CD8-positive, alpha-beta memory T cell (primary cell): Measurements from ENCODE around the gene ISCU. TPM values are rescaled to one million over a fixed set of nuclear protein-coding genes. Genes with fewer than 3 reads are reported as not detected.

Experiments
- CTCF ChIA-PET: fragments of 350-600 bp; sonication (Branson Sonifier 250); formaldehyde crosslinking; loops from one replicate; lab custom pipeline; 2021; ENCODE audit warnings: antibody characterized with exemption; lab: Charles Lee
- POLR2A ChIA-PET: fragments of 350-600 bp; sonication (Branson Sonifier 250); formaldehyde crosslinking; loops from one replicate; lab custom pipeline; 2021; ENCODE audit warnings: antibody characterized with exemption; lab: Charles Lee
- DNase-seq, 5 donors: peaks; one replicate each; pipeline versions ENCODE4 v3.0.0 to v3.0.0-alpha.2; 2020 to 2022; ENCODE audit warnings: mixed read lengths in 1 of 5
- H3K27ac ChIP-seq: one replicate; pipeline ENCODE4 v1.7.0; 2013; ENCODE audit warnings: low read depth, mild to moderate bottlenecking, low read length, moderate library complexity
- H3K27me3 ChIP-seq: 2 replicates; pipeline ENCODE4 v1.7.0; 2013; ENCODE audit warnings: low read length, mild to moderate bottlenecking; ENCODE audit not compliant: insufficient read depth, poor library complexity, severe bottlenecking
- H3K36me3 ChIP-seq: 2 replicates; pipeline ENCODE4 v1.7.0; 2013; ENCODE audit warnings: mild to moderate bottlenecking, low read length, moderate library complexity; ENCODE audit not compliant: insufficient read depth
- H3K4me1 ChIP-seq: 2 replicates; pipeline ENCODE4 v1.7.0; 2013; ENCODE audit warnings: mild to moderate bottlenecking, low read length, moderate library complexity; ENCODE audit not compliant: insufficient read depth
- H3K4me3 ChIP-seq: 2 replicates; pipeline ENCODE4 v1.7.0; 2013; ENCODE audit warnings: mild to moderate bottlenecking, low read length
- H3K9me3 ChIP-seq: 2 replicates; pipeline ENCODE4 v1.7.0; 2013; ENCODE audit warnings: mild to moderate bottlenecking, low read length
- H3K27ac Mint-ChIP-seq, 8 donors: one replicate each; pipeline ENCODE4 v1.8.0; 2020 to 2021; ENCODE audit warnings: mixed read lengths in 8 of 8, mild to moderate bottlenecking in 6 of 8, inconsistent platforms in 3 of 8, moderate library complexity in 3 of 8
- H3K27me3 Mint-ChIP-seq, 2 donors: one replicate each; pipeline ENCODE4 v1.8.0; 2020 to 2021; ENCODE audit warnings: mixed read lengths in 2 of 2, mild to moderate bottlenecking in 1 of 2, moderate library complexity in 1 of 2
- H3K36me3 Mint-ChIP-seq, 3 donors: one replicate each; pipeline ENCODE4 v1.8.0; 2020 to 2021; ENCODE audit warnings: mixed read lengths in 3 of 3, inconsistent platforms in 1 of 3, mild to moderate bottlenecking in 1 of 3
- H3K4me1 Mint-ChIP-seq, 3 donors: one replicate each; pipeline ENCODE4 v1.8.0; 2020 to 2021; ENCODE audit warnings: mixed read lengths in 3 of 3, inconsistent platforms in 1 of 3, mild to moderate bottlenecking in 1 of 3
- H3K4me3 Mint-ChIP-seq, 7 donors: one replicate each; pipeline ENCODE4 v1.8.0; 2020 to 2021; ENCODE audit warnings: mixed read lengths in 7 of 7, mild to moderate bottlenecking in 6 of 7, moderate library complexity in 4 of 7, inconsistent platforms in 2 of 7
- H3K9me3 Mint-ChIP-seq, 5 donors: one replicate each; pipeline ENCODE4 v1.8.0; 2020 to 2022; ENCODE audit warnings: mixed read lengths in 5 of 5, mild to moderate bottlenecking in 3 of 5, moderate library complexity in 2 of 5, inconsistent platforms in 1 of 5
- polyA plus RNA-seq: library from polyadenylated mRNA; unstranded; fragments of 300-500 nt; fragmentation: Illumina TruSeq; gene quantifications from one replicate; pipeline ENCODE4 v1.2.3, GENCODE V29; 2021
- total RNA-seq, 2 experiments: library from RNA; stranded (reverse); gene quantifications; one replicate each; pipeline ENCODE4 v1.2.3, GENCODE V29; 2021

Gene ISCU
- total and polyA plus RNA-seq, 3 experiments from 2014 or later, result 113 to 302 (median 116) TPM

DNA sequence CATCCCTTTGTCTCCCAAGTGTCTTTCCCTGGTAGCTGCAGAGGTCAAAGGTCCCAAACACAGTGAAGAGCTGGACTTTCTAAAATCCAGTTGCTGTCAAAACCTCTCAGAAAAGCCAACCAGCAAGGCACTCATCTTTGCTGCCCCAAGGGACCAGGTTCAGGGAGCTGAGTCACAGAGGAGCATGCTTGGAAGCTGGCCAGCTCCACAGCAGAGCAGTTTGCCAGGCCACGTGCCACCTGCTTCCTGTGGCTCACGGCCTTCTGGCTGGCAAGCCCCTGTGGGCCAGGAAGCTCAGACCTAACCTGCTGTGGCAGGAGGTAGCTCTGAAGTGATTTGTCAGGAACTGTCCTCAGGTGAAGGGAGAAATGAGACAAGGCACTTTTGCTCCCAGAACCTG, 3.6 kb downstream of the ISCU start:
- Histone ChIP-seq H3K4me3 (no peak overlapping the region), H3K4me1 (peaks cover 64% of the 10 kb centered on the region), H3K9me3 (no peaks in the 10 kb centered on the region), H3K36me3 (peaks cover 46% of the 10 kb centered on the region), H3K27me3 (no peaks in the 10 kb centered on the region), H3K27ac (no peak overlapping the region)
- Mint-ChIP-seq H3K27ac (peak overlapping the region; percentile 47 to 94 (median 72)), H3K4me1 (peaks cover 42 to 85% (median 73%) of the 10 kb centered on the region in 3 donors), H3K4me3 (peak overlapping the region in 3 of 7 donors; percentile 5 to 62 (median 27)), H3K27me3 (no peaks in the 10 kb centered on the region), H3K36me3 (peaks cover 8 to 81% (median 18%) of the 10 kb centered on the region in 3 donors), H3K9me3 (no peaks in the 10 kb centered on the region)
- ChIA-PET POLR2A (interaction anchor here (6.3 kb wide), 1 partner anchor 67 kb away, joined by 67 read pairs; the partner anchor contains the start of gene SELPLG), CTCF (interaction anchor here (0.9 to 18.3 kb wide), 5 partner anchors 52 to 241 kb away, joined by 3 to 206 read pairs (median 8); no protein-coding TSS in a partner anchor)
- peak; percentile 29 to 72 (median 46) for DNase-seq

DNA sequence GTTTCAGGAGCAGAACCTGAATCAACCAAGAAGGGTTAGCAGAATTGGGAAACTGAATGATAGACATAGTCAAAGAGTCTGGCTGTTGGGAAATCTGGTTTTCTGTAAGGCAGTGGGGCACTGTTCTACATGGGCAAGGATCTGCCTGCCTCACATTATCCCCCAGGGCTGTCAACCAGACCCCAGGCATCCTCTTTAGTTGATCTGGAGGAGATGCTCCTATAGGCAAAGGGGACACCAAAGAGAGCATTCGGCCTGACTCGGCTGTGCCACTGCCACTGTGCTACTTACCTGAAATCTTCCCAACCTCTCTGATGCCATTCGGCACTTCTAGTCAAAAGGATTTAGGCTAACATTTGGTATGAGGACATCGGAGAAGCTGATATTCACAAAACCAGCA, 4.1 kb downstream of the ISCU start:
- ChIA-PET CTCF (interaction anchor here (0.9 to 18.3 kb wide), 6 partner anchors 11 to 241 kb away, joined by 3 to 206 read pairs (median 9); no protein-coding TSS in a partner anchor), POLR2A (no interaction called here)
- H3K27me3 ChIP-seq, result no peaks in the 10 kb centered on the region
- H3K4me1 Mint-ChIP-seq, result peaks cover 40 to 82% (median 68%) of the 10 kb centered on the region in 3 donors
- H3K27me3 Mint-ChIP-seq, result no peaks in the 10 kb centered on the region
- no peak overlapping the region for H3K4me3 ChIP-seq
- H3K4me3 Mint-ChIP-seq, result no peak overlapping the region
- H3K27ac Mint-ChIP-seq, result peak overlapping the region; percentile 51 to 94 (median 72)
- no peak for DNase-seq
- no peaks in the 10 kb centered on the region for H3K9me3 ChIP-seq
- no peaks in the 10 kb centered on the region for H3K9me3 Mint-ChIP-seq
- H3K36me3 Mint-ChIP-seq, result peaks cover 8 to 76% (median 18%) of the 10 kb centered on the region in 3 donors
- peaks cover 46% of the 10 kb centered on the region for H3K36me3 ChIP-seq
- peaks cover 69% of the 10 kb centered on the region for H3K4me1 ChIP-seq
- no peak overlapping the region for H3K27ac ChIP-seq

DNA sequence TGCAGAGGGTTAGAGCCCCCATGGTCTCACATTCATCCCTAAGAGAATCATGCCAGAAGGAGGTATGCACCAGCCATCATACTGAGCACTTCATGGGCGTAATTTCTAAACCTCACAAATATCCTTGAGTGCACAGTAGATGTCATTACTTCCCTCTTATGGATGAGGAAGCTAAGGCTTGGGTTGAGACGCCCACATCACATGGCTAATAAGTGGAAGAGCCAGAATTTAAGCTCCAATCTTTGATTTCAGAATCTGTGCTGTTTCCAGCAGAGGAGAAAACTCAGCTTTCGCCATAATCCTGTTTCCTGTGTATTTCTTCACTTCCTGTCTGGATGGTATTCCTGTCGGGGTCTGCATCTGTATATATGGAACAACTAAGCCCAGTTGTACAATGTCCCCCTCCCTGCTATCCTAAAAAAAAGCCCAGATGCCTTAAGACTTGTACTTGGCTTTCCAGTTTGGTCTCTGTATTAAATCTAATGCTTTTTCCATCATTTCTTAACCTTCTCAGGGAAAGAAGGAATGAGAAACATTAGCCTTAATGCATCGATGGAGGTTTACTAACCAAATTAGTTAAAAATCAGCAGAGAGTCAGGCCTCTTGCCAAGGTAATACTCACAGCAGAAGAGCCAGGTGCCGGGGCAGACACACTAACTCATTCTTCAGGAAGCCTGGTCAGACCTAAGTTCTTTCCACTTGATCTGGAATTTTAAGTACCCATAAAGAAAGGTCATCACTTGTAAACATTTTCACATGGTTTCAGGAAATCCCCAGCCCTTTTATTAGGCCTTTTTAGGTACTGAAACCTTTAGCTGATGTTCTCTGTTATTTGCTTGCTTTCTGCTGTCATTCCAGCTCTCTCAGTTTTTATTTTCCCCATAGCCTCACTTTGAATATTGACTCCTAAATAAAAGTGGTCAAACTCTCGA, 5.3 kb downstream of the ISCU start:
- Histone ChIP-seq H3K9me3 (no peaks in the 10 kb centered on the region), H3K4me3 (peak overlapping the region; percentile 42), H3K27ac (peak overlapping the region; percentile 35), H3K4me1 (peaks cover 70% of the 10 kb centered on the region), H3K36me3 (peaks cover 46% of the 10 kb centered on the region), H3K27me3 (no peaks in the 10 kb centered on the region)
- no peak for DNase-seq
- Mint-ChIP-seq H3K4me3 (peak overlapping the region in 2 of 7 donors; percentile 17 to 75), H3K27ac (peak overlapping the region; percentile 91 to 98 (median 95)), H3K4me1 (peaks cover 39 to 88% (median 73%) of the 10 kb centered on the region in 3 donors), H3K9me3 (no peaks in the 10 kb centered on the region), H3K36me3 (peaks cover 8 to 74% (median 18%) of the 10 kb centered on the region in 3 donors), H3K27me3 (no peaks in the 10 kb centered on the region)
- POLR2A ChIA-PET, result interaction anchor here (0.6 to 1.3 kb wide), 3 partner anchors 50 to 234 kb away, joined by 3 to 11 read pairs (median 6); partner anchors contain the start of gene SELPLG
- CTCF ChIA-PET, result interaction anchor here (1.0 to 18.3 kb wide), 11 partner anchors 9 to 525 kb away, joined by 3 to 206 read pairs (median 9); partner anchors contain the start of genes ALKBH2 and SELPLG

DNA sequence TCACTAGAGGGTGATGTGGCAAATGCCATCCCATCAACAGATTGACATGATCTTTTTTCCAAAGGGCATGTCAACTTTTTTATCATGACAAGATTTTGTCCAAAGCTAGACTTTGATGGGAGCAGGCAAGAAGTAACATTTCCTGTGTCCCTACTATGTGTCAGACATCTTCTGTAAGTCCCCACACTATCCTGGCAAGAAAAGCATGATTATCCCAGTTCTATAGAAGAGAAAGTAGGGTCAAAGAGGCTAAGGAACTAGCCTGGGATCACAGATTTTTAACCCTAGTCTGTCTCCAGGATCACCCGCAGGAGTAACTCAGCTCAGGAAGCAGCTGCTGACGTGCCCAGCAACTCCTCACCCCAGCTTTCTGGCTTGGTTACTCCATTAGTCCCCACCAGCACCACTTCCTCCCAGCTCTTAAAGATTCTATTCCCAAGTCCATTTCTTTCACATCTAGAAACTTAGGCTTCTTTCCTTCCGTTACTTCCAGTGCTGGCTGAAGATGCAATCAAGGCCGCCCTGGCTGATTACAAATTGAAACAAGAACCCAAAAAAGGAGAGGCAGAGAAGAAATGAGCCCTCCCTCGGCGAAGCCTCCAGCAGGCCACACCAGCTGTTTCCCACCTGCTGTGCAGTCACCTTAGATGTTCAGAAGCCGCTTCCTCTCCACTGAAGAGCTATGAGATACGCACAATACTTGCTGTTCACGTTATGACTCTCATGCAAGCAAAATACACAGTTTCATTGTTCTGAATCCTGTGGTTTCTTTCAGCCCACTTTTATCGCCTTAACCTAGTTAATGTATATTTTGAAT, 6.2 kb downstream of the ISCU start:
- POLR2A ChIA-PET, result interaction anchor here (0.8 to 1.3 kb wide), 3 partner anchors 49 to 1574 kb away, joined by 3 to 11 read pairs (median 6); partner anchors contain the start of gene SELPLG
- H3K36me3 Mint-ChIP-seq, result peaks cover 8 to 67% (median 18%) of the 10 kb centered on the region in 3 donors

DNA sequence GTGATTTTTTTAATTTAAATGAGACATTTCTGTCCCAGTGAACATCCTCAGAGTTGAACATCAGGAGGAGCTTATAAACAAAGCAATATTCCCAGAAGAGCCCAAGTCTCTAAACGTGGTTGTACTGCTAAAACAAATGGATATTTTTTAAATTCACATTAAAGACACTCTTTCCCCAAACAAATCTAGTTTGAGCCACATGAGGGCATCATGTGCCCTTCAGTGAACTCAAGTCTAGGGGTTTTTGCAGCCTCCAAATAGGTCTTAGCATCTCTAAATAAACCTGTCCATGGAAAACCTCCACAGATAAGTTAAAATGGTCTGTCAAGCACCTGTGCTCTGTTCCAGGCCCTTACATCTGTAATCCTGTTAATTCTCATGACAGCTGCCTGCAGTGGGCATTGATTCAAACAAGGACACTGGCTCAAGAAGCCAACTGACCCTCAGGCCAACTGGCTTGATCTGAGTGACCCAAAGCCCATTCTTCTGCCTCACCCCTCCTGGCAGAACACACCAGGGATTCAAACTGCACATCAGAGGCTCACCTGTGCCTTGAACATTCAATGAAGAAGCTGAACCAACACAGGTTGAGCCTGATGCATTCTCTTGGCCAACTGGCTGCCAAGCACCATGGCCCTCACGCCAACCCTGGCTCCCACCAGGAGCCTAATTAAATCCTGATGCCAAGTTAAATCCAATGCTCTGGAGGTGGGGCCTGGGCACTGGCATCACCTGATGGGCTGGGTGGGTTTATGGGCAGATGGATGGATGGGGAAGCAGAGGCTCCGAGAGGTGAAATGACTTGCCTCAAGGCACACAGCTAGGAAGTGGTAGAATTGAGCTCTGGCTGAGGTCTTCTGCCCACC, 8.6 kb downstream of the ISCU start:
- no peak overlapping the region for H3K27ac ChIP-seq
- CTCF ChIA-PET, result interaction anchor here (0.8 to 18.3 kb wide), 4 partner anchors 9 to 94 kb away, joined by 3 to 206 read pairs (median 8); partner anchors contain the start of gene ISCU
- Mint-ChIP-seq H3K4me1 (peaks cover 26 to 86% (median 71%) of the 10 kb centered on the region in 3 donors), H3K4me3 (no peak overlapping the region), H3K9me3 (no peaks in the 10 kb centered on the region), H3K27me3 (no peaks in the 10 kb centered on the region), H3K36me3 (peaks cover 8 to 44% (median 14%) of the 10 kb centered on the region in 3 donors), H3K27ac (peak overlapping the region; percentile 61 to 95 (median 86))
- H3K36me3 ChIP-seq, result peaks cover 27% of the 10 kb centered on the region
- POLR2A ChIA-PET, result no interaction called here
- H3K4me3 ChIP-seq, result no peak overlapping the region
- no peaks in the 10 kb centered on the region for H3K27me3 ChIP-seq
- no peak for DNase-seq
- peaks cover 56% of the 10 kb centered on the region for H3K4me1 ChIP-seq
- no peaks in the 10 kb centered on the region for H3K9me3 ChIP-seq

More for the DNA sequence above, 6.2 kb downstream of the ISCU start:
- Histone ChIP-seq H3K9me3 (no peaks in the 10 kb centered on the region), H3K27me3 (no peaks in the 10 kb centered on the region), H3K4me3 (peak overlapping the region; percentile 42), H3K36me3 (peaks cover 46% of the 10 kb centered on the region), H3K27ac (peak overlapping the region; percentile 35), H3K4me1 (peaks cover 65% of the 10 kb centered on the region)
- H3K9me3 Mint-ChIP-seq, result no peaks in the 10 kb centered on the region
- peaks cover 34 to 90% (median 70%) of the 10 kb centered on the region in 3 donors for H3K4me1 Mint-ChIP-seq
- H3K27ac Mint-ChIP-seq, result peak overlapping the region; percentile 91 to 98 (median 95)
- peak; percentile 23 to 87 (median 77) for DNase-seq
- H3K27me3 Mint-ChIP-seq, result no peaks in the 10 kb centered on the region
- CTCF ChIA-PET, result interaction anchor here (1.0 to 18.3 kb wide), 10 partner anchors 9 to 524 kb away, joined by 3 to 206 read pairs (median 10); partner anchors contain the start of genes ALKBH2 and SELPLG
- H3K4me3 Mint-ChIP-seq, result peak overlapping the region; percentile 39 to 80 (median 73)

DNA sequence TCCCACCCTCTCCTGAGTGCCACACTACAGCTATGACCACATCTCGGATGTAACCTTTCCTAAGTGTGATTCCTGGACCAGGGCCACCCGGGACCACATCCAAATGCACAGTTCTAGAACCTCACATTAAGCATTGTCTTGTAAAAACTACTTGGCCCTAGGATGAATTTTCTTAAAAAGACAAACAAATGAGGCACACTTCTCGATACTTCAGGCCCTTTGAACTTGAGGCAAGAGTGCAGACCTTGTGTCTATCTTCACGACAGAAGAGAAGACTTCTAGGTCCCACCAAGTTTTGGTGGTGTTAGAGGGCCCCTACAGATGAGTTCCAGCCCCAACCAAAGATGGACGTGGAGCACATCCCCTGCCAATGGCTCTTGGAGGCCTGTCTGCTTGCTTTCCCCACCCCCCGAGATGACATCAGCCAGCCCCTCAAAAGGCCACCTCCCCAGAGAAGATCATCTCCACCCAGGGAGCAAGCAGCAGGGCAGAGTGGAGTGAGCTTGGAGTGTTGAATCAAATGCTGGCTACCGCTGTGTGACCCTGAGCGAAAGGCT, 9.3 kb downstream of the ISCU start:
- Mint-ChIP-seq H3K36me3 (peaks cover 8 to 37% (median 10%) of the 10 kb centered on the region in 3 donors), H3K27me3 (no peaks in the 10 kb centered on the region), H3K4me3 (no peak overlapping the region), H3K4me1 (peaks cover 24 to 79% (median 67%) of the 10 kb centered on the region in 3 donors), H3K27ac (peak overlapping the region; percentile 5 to 84 (median 46)), H3K9me3 (no peaks in the 10 kb centered on the region)
- Histone ChIP-seq H3K36me3 (peaks cover 20% of the 10 kb centered on the region), H3K9me3 (no peaks in the 10 kb centered on the region), H3K27ac (no peak overlapping the region), H3K27me3 (no peaks in the 10 kb centered on the region), H3K4me3 (no peak overlapping the region), H3K4me1 (peaks cover 56% of the 10 kb centered on the region)
- DNase-seq, result no peak
- ChIA-PET CTCF (interaction anchor here (1.3 to 18.3 kb wide), 2 partner anchors 10 to 47 kb away, joined by 3 to 206 read pairs; partner anchors contain the start of gene ISCU), POLR2A (no interaction called here)
